Astrocyte (in vitro differentiated cells and primary cell): ENCODE data around the gene NAALADL2.

Source experiments
- EZH2 ChIP-seq: IDR thresholded peaks from 2 replicates; pipeline ENCODE4 v1.6.1; 2012; ENCODE audit warnings: mild to moderate bottlenecking, low read length, inconsistent platforms; ENCODE audit not compliant: insufficient read depth
- TF ChIP-seq, protein P1 (sequence below): IDR thresholded peaks from 2 replicates; pipeline ENCODE4 v1.5.1; 2011; ENCODE audit warnings: low read depth, mild to moderate bottlenecking, inconsistent platforms, low read length, moderate library complexity; ENCODE audit not compliant: insufficient read depth

DNA sequence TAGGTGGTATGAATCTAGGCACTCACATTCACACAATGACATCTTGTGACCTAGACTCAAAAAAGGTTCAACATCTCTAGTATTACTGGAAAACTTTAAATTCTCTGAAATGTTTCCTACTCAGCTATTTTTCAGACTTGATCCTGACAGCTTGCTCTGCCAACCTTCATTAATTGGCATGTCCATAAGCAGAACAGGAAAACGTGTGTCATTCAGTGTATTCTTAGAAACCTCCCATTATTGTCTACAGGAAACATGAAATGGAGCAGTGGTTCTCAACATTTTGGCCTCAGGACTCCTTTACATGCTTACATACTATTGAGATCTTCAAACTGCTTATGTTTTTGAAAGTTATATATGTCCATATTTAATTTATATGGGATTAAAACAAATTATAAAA lies 363.2 kb downstream of the NAALADL2 start:
- TF ChIP-seq, protein P1, sequence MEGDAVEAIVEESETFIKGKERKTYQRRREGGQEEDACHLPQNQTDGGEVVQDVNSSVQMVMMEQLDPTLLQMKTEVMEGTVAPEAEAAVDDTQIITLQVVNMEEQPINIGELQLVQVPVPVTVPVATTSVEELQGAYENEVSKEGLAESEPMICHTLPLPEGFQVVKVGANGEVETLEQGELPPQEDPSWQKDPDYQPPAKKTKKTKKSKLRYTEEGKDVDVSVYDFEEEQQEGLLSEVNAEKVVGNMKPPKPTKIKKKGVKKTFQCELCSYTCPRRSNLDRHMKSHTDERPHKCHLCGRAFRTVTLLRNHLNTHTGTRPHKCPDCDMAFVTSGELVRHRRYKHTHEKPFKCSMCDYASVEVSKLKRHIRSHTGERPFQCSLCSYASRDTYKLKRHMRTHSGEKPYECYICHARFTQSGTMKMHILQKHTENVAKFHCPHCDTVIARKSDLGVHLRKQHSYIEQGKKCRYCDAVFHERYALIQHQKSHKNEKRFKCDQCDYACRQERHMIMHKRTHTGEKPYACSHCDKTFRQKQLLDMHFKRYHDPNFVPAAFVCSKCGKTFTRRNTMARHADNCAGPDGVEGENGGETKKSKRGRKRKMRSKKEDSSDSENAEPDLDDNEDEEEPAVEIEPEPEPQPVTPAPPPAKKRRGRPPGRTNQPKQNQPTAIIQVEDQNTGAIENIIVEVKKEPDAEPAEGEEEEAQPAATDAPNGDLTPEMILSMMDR: no peak
- TF ChIP-seq EZH2: no peak
